ENCODE data around the gene TUNAR.
"Not testable (repeated sequence)": the region's sequence is repeated elsewhere in the genome, so short reads cannot be mapped to it uniquely, and the experiment has no call there.

TUNAR gene

DNA sequence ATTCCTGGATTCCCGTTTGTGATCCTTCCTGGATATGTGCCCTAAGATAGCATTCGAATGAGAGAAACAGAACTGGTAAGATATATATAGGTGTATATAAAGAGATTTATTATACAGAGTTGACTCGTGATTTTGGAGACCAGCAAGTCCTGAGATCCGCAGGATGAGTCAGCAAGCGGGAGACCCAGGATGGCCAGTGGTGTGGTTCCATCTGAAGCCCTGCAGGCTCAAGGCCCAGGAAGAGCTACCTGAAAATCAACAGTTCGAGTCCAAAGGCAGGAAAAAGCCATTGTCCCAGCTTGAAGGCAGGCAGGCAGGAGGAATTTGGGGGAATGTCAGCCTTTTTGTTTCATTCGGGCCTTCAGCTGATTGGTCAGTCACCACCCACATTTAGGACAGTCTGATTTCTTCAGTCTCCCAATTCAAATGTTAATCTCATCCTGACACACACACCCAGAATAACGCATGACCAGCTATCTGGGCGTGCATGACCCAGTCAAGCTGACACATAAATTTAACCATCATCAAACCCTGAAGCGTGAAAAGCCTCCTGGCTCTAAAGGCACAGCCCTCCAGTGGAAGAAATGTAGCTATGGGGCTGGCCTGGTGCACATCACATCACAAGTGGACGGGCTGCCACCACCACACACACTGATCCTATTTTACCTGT is 44.3 kb downstream of the TUNAR start:
- no peak for DNase-seq

- DNase-seq: no peak
Observed at GRCh38 chr14:95922080-95922479, 45.4 kb downstream of the TUNAR start.

DNA sequence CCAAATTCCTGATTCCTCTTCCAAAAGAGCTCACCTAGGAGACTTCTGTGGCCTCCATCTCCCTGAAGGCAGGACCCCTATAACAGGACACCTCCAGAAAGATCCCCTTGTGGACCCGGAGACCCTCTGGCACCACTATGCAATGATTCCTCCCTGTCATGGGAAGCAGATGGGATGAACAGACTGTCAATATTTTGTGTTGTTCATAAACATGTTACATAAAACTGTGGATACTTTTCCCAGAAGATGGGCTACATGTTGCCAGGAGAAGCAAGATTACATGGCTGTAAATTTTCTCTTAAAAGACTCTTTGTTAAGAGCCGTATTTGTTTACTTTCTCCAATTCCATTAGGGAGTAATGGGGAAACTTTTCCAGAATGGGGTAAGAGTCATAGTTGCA is 52.1 kb downstream of the TUNAR start:
- DNase-seq: no peak

DNA sequence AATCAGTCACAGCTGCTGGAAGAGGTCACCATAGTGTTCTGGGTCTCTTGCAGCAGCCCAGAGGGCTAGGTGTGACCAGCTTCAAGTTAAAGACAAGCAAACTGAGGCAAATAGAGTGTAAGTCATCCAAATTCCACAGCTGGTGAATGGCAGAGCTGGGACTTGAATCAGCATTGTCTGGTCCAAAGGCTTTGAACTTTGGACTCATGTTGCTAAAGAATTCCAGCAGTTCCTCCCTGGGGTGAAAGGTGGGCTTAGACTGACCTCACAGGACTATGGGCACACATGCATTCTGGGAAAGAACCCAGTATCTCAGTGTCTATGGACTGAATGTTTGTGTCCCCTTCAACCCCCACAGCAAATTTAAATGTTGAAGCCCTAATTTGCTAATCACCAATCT is 54.8 kb downstream of the TUNAR start:
- DNase-seq: no peak

- no peak for DNase-seq
Observed at GRCh38 chr14:95935228-95935822, 58.7 kb downstream of the TUNAR start.

- no peak for DNase-seq
Observed at GRCh38 chr14:95936041-95936440, 59.4 kb downstream of the TUNAR start.

GRCh38 chr14:95939335-95939734 is 62.7 kb downstream of the TUNAR start:
- DNase-seq: no peak

- no peak for DNase-seq
Observed at GRCh38 chr14:95941897-95942296, 65.3 kb downstream of the TUNAR start.

GRCh38 chr14:95943699-95944098 is 67.1 kb downstream of the TUNAR start:
- DNase-seq: no peak

- DNase-seq: no peak
Observed at GRCh38 chr14:95944462-95944861, 67.8 kb downstream of the TUNAR start.

GRCh38 chr14:95946867-95947266 is 70.2 kb downstream of the TUNAR start:
- no peak for DNase-seq

GRCh38 chr14:95948558-95948981 is 71.9 kb downstream of the TUNAR start:
- no peak for DNase-seq

DNA sequence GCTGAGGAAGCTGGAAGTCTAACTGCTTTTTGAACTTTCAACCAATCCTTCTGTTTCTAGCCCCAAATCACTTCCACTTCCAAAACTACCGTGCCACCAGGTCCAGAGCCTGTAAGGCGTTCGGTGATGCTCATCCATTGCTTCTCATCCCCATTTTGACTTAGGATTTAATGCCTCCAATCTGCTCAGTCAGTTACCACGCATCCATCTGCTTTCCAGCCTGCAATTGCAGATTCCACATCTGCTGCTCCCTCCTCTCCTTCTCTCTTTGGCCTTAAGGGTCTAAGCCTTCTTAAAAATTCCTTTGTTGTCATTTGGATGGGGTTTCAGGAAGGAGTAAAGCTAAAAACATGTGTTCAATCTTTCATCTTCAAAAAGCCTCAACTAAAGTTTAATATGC is 74.7 kb downstream of the TUNAR start:
- no peak for DNase-seq

GRCh38 chr14:95953111-95953724 is 76.6 kb downstream of the TUNAR start:
- DNase-seq: no peak

DNA sequence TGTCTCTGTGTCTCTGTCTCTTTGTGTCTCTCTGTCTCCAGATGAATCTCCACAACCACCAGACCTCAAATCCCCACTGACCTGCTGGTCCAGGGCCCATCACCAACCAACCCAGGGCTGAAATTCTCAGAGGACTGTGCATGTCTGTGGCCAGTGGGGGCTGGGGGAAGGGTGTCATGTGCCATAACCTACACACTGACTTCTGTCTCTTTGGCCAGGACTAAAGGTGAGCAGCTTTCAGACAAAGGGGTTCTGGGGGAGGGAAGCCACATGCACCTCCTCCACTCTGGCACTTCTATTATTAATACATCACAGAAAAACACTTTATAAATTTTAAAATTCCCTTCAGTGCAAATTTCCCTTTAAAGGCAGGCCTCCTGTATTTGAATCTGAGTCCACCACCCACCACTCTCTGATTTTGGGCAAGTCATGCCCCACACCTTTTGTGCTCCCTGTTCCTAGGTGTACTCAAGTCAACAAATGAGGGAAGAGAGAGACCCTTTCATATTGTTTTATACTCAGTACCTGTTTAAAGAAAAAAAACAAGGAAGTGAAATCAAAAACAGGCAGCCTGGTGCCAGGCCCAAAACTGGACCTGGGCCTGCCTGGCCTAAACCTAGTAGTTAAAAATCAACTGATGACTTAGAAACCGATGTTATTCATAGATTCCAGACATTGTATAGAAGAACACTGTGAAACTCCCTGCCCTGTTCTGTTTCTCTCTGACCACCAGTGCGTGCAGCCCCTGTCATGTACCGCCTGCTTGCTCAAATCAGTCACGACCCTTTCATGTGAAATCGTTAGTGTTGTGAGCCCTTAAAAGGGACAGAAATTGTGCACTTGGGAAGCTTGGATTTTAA is 80.2 kb downstream of the TUNAR start:
- no peak for DNase-seq

- no peak for DNase-seq
Observed at GRCh38 chr14:95958105-95958504, 81.5 kb downstream of the TUNAR start.

- no peak for DNase-seq
Observed at GRCh38 chr14:95959317-95959716, 82.7 kb downstream of the TUNAR start.

DNA sequence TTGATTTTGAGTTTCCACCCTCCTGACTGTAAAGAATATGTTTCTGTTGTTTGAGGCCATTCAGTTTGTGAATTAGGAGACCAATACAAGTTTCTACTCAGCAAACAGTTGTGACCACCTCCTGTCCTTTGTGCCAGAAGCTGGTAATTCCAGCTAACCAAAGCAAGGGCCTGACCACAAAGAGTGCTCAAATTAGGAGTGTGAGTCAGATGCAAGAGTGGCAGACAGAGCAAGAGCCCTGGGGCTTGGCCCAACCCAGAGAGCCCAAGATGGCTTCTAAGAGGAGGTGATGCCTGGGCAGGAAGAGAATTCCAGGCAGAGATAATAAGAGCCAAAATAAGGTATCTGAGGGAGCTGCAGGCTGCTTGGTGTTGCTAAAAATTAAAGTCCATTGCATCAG is 84.8 kb downstream of the TUNAR start:
- DNase-seq: no peak

- no peak for DNase-seq
Observed at GRCh38 chr14:95964901-95965300, 88.3 kb downstream of the TUNAR start.

DNA sequence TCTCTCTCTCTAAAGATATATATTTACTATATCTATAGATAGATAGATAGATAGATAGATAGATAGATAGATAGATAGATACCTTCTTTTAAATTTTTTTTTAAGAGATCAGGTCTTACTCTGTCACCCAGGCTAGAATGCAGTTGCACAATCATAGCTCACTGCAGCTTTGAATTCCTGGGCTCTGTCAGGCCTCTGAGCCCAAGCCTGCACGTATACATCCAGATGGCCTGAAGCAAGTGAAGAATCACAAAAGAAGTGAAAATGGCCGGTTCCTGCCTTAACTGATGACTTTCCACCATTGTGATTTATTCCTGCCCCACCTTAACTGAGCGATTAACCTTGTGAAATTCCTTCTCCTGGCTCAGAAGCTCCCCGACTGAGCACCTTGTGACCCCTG is 91.4 kb downstream of the TUNAR start:
- not testable (repeated sequence) for DNase-seq

All from activated T-cell treated with anti-CD3 and anti-CD28 coated beads, Interleukin-2, amount 50 U/mL, for 48 hours (primary cell).